ENCODE results near the gene SEC22A.

Gene SEC22A

DNA sequence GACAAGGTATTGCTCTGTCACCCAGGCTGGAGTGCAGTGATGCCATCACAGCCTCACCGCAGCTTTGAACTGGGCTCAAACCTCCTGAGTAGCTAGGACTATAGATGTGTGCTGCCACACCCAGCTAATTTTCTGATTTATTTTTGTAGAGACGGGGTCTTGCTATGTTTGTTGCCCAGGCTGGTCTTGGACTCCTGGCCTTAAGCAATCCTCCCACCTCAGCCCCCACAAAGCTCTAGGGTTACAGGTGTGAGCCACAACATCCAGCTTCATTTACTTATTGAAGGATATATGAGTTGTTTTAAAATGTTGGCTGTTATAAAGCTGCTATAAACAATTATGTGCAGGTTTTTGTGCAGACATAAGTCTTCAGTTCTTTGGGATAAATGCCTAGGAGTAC, 62.2 kb downstream of the SEC22A start:
- no peak for DNase-seq
- no peaks in the 10 kb centered on the region for H3K27me3 Mint-ChIP-seq
- H3K36me3 Mint-ChIP-seq, result peaks cover 25% of the 10 kb centered on the region
- no peak overlapping the region for H3K27ac Mint-ChIP-seq
- H3K4me1 Mint-ChIP-seq, result peaks cover 16% of the 10 kb centered on the region
- no peaks in the 10 kb centered on the region for H3K9me3 Mint-ChIP-seq
- CTCF ChIA-PET, result interaction anchor here (0.6 kb wide), 1 partner anchor 384 kb away, joined by 3 read pairs; no protein-coding TSS in a partner anchor
- no peak overlapping the region for H3K4me3 Mint-ChIP-seq

GRCh38 chr3:123267821-123268220, 66.1 kb downstream of the SEC22A start:
- DNase-seq, result no peak
- H3K4me1 Mint-ChIP-seq, result peaks cover 3% of the 10 kb centered on the region
- H3K36me3 Mint-ChIP-seq, result peaks cover 28% of the 10 kb centered on the region
- no peaks in the 10 kb centered on the region for H3K9me3 Mint-ChIP-seq
- no peak overlapping the region for H3K4me3 Mint-ChIP-seq
- CTCF ChIA-PET, result no interaction called here
- H3K27me3 Mint-ChIP-seq, result no peaks in the 10 kb centered on the region
- H3K27ac Mint-ChIP-seq, result no peak overlapping the region

DNA sequence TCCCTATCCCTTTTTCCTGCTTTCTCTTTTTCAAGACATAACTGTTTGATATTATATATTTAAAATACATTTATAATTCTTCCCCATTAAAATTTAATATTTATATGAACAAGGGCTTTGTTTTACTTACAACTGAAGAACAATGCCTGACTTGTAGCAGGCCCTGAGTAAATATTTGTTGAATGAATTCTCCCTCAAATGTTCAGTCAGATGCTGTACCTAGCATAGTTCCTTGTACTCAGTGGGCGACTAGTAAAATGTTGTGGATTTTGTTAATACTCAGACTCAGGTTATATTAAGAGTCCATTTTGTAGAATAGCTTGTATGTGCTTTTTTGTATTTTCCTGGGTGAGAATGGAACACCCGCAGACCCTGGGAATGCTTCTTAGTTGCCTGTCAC, 69.1 kb downstream of the SEC22A start:
- CTCF ChIA-PET, result no interaction called here
- Mint-ChIP-seq H3K27me3 (no peaks in the 10 kb centered on the region), H3K4me3 (no peak overlapping the region), H3K27ac (no peak overlapping the region), H3K9me3 (no peaks in the 10 kb centered on the region), H3K36me3 (peaks cover 27% of the 10 kb centered on the region), H3K4me1 (no peaks in the 10 kb centered on the region)
- DNase-seq, result no peak

DNA sequence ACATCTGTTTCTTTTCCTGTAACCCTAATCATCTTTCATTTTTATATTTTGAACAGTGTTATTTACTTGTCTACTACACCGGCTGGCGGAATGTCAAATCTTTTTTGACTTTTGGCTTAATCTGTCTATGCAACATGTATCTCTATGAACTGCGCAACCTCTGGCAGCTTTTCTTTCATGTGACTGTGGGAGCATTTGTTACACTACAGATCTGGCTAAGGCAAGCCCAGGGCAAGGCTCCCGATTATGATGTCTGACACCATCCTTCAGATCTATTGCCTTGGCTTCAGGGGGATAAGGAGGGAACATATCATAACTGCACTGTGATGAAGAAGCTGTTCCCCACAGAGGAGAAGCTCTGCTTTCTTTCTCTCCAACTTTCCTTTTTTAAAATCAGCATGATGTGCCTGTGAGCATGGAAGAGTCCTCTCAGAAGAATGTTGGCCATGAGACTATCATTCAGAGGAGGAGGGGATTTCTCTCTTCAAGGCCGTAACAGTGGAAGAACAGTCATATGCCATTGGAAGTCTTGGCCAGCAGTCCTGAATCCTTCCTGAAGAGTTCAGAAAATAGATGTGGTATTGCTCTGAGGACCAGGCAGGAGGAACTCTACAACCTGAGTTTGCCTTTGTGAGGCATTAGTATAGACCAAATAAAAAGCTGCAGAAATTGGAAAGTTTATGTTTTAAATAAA, 69.9 kb downstream of the SEC22A start:
- Mint-ChIP-seq H3K9me3 (no peaks in the 10 kb centered on the region), H3K27me3 (no peaks in the 10 kb centered on the region), H3K4me1 (no peaks in the 10 kb centered on the region), H3K27ac (no peak overlapping the region), H3K4me3 (no peak overlapping the region), H3K36me3 (peaks cover 19% of the 10 kb centered on the region)
- DNase-seq, result no peak
- CTCF ChIA-PET, result no interaction called here

GRCh38 chr3:123272547-123272946, 70.8 kb downstream of the SEC22A start:
- Mint-ChIP-seq H3K27ac (no peak overlapping the region), H3K36me3 (peaks cover 15% of the 10 kb centered on the region), H3K4me3 (no peak overlapping the region), H3K9me3 (no peaks in the 10 kb centered on the region), H3K27me3 (no peaks in the 10 kb centered on the region), H3K4me1 (no peaks in the 10 kb centered on the region)
- DNase-seq, result no peak
- CTCF ChIA-PET, result no interaction called here

DNA sequence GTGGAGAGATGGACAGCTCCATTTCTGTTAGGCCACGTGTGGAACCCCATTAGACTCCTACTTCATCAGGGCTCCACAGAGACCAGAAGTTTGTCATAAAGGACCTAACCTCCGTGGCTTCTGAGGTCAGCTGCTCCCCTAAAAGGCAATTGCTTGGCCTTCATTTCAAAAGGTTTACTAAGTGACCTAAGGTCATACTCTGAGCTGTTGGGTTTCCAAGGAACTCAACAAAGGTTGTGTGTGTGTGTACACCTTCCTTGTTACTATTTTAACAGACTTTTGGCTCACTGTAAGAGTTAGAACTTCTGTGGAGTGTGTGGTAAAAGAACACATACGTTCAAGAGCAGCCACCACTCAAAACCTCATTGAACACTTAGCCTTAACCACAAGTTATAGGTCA, 73.9 kb downstream of the SEC22A start:
- Mint-ChIP-seq H3K27me3 (no peaks in the 10 kb centered on the region), H3K4me3 (no peak overlapping the region), H3K36me3 (peaks cover 11% of the 10 kb centered on the region), H3K9me3 (no peaks in the 10 kb centered on the region), H3K27ac (no peak overlapping the region), H3K4me1 (no peaks in the 10 kb centered on the region)
- no peak for DNase-seq
- CTCF ChIA-PET, result no interaction called here

- Mint-ChIP-seq H3K4me3 (no peak overlapping the region), H3K9me3 (no peaks in the 10 kb centered on the region), H3K36me3 (peaks cover 8% of the 10 kb centered on the region), H3K27me3 (no peaks in the 10 kb centered on the region), H3K4me1 (no peaks in the 10 kb centered on the region), H3K27ac (no peak overlapping the region)
- CTCF ChIA-PET, result no interaction called here
- no peak for DNase-seq
Measured at GRCh38 chr3:123276346-123277006, 74.7 kb downstream of the SEC22A start.

DNA sequence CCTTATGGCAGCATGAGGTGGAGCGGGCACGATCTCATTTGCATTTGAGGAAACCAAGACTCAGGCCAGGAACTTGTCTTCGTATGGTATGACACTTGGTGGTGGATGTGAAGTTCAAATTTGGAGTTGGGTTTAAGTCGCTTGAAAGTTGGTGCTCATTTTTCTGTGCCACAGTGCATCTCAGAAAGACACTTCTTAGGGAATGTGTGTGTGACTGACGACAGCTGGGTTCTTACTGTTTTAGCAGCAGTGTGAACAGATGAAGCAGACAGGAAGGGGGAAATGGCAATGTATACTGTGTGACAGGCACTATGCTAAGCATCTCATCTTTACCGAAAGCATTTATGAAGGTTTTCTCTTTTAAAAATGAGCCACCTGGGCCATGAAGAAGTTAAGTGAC, 75.4 kb downstream of the SEC22A start:
- H3K36me3 Mint-ChIP-seq, result peaks cover 3% of the 10 kb centered on the region
- DNase-seq, result no peak
- CTCF ChIA-PET, result no interaction called here
- H3K4me1 Mint-ChIP-seq, result no peaks in the 10 kb centered on the region
- H3K4me3 Mint-ChIP-seq, result no peak overlapping the region
- H3K27ac Mint-ChIP-seq, result no peak overlapping the region
- no peaks in the 10 kb centered on the region for H3K27me3 Mint-ChIP-seq
- H3K9me3 Mint-ChIP-seq, result no peaks in the 10 kb centered on the region

DNA sequence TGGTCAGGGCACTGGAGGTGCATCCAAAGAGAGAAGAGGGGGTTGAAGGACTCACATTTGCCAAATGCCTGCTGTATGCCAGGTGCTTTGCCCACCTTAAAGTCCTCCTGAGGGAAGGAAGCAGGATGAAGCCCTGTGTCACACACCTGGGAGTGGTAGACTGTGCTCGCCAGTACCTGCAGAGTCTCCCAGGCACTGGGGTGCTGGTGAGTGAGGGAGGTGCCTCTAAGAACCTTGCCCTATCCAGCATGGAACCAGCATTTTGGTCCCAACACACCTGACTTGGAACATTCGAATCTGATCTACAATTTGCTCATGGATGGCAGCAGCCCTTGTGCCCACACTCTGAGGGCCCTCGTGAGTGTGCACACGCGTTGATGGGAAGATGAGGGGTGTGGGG, 76.7 kb downstream of the SEC22A start:
- CTCF ChIA-PET, result no interaction called here
- no peaks in the 10 kb centered on the region for H3K27me3 Mint-ChIP-seq
- H3K9me3 Mint-ChIP-seq, result no peaks in the 10 kb centered on the region
- no peaks in the 10 kb centered on the region for H3K4me1 Mint-ChIP-seq
- H3K27ac Mint-ChIP-seq, result no peak overlapping the region
- DNase-seq, result no peak
- H3K4me3 Mint-ChIP-seq, result no peak overlapping the region
- no peaks in the 10 kb centered on the region for H3K36me3 Mint-ChIP-seq

- Mint-ChIP-seq H3K9me3 (no peaks in the 10 kb centered on the region), H3K4me3 (no peak overlapping the region), H3K4me1 (no peaks in the 10 kb centered on the region), H3K27ac (no peak overlapping the region), H3K27me3 (no peaks in the 10 kb centered on the region), H3K36me3 (no peaks in the 10 kb centered on the region)
- DNase-seq, result no peak
- CTCF ChIA-PET, result no interaction called here
Measured at GRCh38 chr3:123279121-123279520, 77.4 kb downstream of the SEC22A start.

DNA sequence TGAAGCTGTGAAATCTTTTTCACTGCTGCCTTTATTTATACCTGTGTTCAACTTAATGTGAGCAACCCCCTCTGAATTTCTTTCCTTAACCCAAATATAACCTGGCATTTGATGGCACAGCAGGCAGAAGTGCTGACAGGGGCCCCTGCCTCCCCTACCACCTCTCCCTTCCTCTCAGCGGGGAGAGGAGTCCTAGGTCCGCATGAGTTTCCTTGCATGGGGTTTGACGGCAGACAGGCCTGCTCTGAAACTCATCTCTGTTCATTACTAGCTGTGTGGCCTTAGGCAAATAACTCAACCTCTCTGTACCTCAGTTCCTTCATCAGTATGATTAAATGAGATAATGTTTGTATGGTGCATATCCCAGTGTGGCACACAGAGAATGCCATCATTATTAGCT, 79.7 kb downstream of the SEC22A start:
- Mint-ChIP-seq H3K27ac (no peak overlapping the region), H3K27me3 (no peaks in the 10 kb centered on the region), H3K9me3 (no peaks in the 10 kb centered on the region), H3K4me1 (no peaks in the 10 kb centered on the region), H3K36me3 (no peaks in the 10 kb centered on the region), H3K4me3 (no peak overlapping the region)
- CTCF ChIA-PET, result no interaction called here
- DNase-seq, result no peak

DNA sequence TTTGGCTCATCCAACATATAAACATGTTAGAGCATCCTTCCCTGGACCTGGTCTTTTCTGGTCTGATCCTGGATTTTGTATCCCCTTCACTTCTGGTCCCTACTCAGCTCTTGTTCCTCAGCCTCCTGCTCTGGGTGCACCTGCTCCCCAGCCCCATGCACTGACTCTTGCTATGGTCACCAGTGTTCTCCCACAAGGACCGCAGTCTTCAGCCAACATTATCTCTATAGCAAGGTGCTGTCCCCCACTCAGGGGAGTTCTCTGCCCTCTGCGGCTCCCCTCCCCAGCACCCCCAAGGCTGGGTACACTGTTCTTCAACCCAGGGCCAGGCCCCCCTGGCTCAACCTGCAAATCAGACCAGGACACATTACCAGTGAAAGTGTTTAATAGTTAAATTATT, 80.2 kb downstream of the SEC22A start:
- CTCF ChIA-PET, result no interaction called here
- no peak overlapping the region for H3K4me3 Mint-ChIP-seq
- no peaks in the 10 kb centered on the region for H3K9me3 Mint-ChIP-seq
- H3K27ac Mint-ChIP-seq, result no peak overlapping the region
- no peak for DNase-seq
- no peaks in the 10 kb centered on the region for H3K4me1 Mint-ChIP-seq
- no peaks in the 10 kb centered on the region for H3K27me3 Mint-ChIP-seq
- no peaks in the 10 kb centered on the region for H3K36me3 Mint-ChIP-seq

DNA sequence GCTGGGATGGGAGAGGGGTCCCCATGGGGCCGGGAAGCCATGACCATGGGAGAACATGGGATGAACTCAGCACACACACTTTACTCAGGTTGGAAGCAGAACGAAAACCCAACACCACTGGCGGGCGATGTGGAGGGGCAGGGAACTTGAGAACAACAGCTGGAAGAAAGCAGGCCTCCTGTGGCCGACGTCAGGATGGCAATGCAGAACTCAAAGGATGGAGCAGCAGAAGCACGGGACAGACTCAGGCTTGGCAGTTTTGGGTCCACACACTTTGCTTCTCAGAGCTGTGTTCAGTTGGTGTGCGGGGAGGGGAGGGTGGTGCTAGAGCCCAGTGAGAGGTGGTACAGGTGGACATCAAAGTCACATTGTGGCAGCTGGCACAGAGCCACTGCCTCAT, 80.7 kb downstream of the SEC22A start:
- H3K36me3 Mint-ChIP-seq, result no peaks in the 10 kb centered on the region
- no peaks in the 10 kb centered on the region for H3K9me3 Mint-ChIP-seq
- no peaks in the 10 kb centered on the region for H3K27me3 Mint-ChIP-seq
- CTCF ChIA-PET, result no interaction called here
- no peak overlapping the region for H3K27ac Mint-ChIP-seq
- no peak for DNase-seq
- H3K4me1 Mint-ChIP-seq, result no peaks in the 10 kb centered on the region
- no peak overlapping the region for H3K4me3 Mint-ChIP-seq

DNA sequence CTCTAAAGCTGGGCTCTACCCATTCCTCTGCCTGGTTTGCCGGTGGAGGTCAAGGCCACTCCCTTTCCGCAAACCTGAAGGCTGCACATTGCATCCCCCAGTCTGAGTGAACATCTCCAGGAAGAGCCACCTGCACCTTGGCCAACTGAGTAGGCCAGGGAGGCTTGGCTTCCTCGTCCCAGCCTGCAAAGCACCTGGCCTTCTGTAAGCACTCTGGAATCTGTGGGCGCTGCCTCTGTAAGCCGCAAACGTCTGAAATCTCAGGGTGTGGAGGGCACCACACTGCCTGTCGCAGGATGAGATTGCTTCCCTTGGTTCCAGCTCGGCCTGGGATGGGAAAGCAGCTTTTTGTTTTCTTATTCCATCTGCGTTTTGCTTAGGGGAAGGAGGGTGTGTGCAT, 81.3 kb downstream of the SEC22A start:
- no peak overlapping the region for H3K27ac Mint-ChIP-seq
- no peaks in the 10 kb centered on the region for H3K9me3 Mint-ChIP-seq
- CTCF ChIA-PET, result no interaction called here
- no peaks in the 10 kb centered on the region for H3K4me1 Mint-ChIP-seq
- H3K36me3 Mint-ChIP-seq, result no peaks in the 10 kb centered on the region
- no peaks in the 10 kb centered on the region for H3K27me3 Mint-ChIP-seq
- no peak for DNase-seq
- H3K4me3 Mint-ChIP-seq, result no peak overlapping the region

DNA sequence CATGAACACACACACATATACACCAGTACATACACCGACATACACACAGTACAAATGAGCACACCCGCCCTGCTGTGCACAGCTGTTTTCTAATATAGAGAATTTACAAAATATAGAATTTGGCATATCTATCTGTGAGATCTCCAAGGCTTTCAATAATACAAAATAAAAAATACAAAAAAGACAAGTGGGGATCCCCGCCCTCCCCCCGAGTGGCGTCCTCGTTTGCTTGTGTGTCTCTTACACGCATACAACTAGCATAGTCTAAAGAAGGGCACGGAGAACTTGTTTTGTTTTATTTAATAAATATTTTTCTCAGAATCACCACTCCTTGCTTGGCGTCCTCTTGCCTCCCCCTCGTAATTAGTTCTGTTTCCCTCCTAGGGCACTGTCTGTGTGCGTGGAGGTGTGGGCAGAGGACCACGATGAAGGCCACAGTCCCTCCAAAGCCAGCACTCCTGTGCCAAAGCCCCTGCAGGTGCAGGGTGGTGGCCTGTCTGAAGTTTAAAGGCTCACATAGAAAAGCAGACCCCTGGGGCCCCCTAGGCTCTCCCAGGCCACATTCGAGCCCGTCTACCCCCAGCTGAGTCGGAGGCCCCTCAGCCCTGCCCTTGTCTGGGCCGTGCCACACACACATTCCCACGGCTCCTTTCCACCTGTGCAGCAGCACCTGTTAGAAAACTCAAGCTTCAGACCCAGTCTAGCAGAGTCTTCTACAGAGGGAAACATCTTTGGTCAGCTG, 82.1 kb downstream of the SEC22A start:
- Mint-ChIP-seq H3K27me3 (no peaks in the 10 kb centered on the region), H3K4me3 (no peak overlapping the region), H3K4me1 (no peaks in the 10 kb centered on the region), H3K36me3 (no peaks in the 10 kb centered on the region), H3K27ac (no peak overlapping the region), H3K9me3 (no peaks in the 10 kb centered on the region)
- DNase-seq, result no peak
- CTCF ChIA-PET, result no interaction called here
